A549 (cell line): Measurements from ENCODE around the gene TEX261. TPM values are rescaled to one million over a fixed set of nuclear protein-coding genes. Genes with fewer than 3 reads are reported as not detected.

Source experiments
- ATAC-seq, 2 experiments: fragments of 200-7000 bp in 1 of 2; fragments of >200 bp in 1 of 2; cut with Nextera tagmentation in 1 of 2; cut with Tn5 transposase in 1 of 2; 3 replicates each; pipeline versions ENCODE4 v1.8.0 to v1.9.1; 2018 to 2020; ENCODE audit warnings: mild to moderate bottlenecking in 1 of 2, moderate library complexity in 1 of 2
- CTCF ChIA-PET: fragments of 300-600 bp; sonication (Branson Sonifier 250); formaldehyde crosslinking; extraction: SDS; loops from one replicate; lab custom pipeline; 2021; ENCODE audit warnings: antibody characterized with exemption, inconsistent platforms; lab: Yijun Ruan, JAX
- POLR2A ChIA-PET: fragments of 350-600 bp; formaldehyde crosslinking; extraction: SDS; loops from one replicate; lab custom pipeline; 2021; ENCODE audit warnings: antibody characterized with exemption, inconsistent platforms; lab: Yijun Ruan, JAX
- DNase-seq, 2 experiments: peaks; one replicate each; pipeline versions ENCODE4 v3.0.0 to v3.0.0-alpha.2; 2011 to 2016; ENCODE audit warnings: low read depth in 1 of 2, low spot score in 1 of 2
- FAIRE-seq: peaks from 2 replicates; lab custom pipeline; 2011; peaks lifted over from hg19 to GRCh38; lab: Jason Lieb, UNC
- H3K27ac ChIP-seq, 2 experiments: fragments of >200 bp; sonication (Bioruptor Twin); formaldehyde crosslinking; 3 replicates each; pipeline ENCODE4 v1.5.1; 2016 to 2017
- H3K4me1 ChIP-seq: fragments of >200 bp; sonication (Bioruptor Twin); formaldehyde crosslinking; 3 replicates; pipeline ENCODE4 v1.6.1; 2016
- H3K4me2 ChIP-seq: fragments of >200 bp; sonication (Bioruptor Twin); formaldehyde crosslinking; 3 replicates; pipeline ENCODE4 v1.6.1; 2016
- H3K4me3 ChIP-seq: fragments of >200 bp; sonication (Bioruptor Twin); formaldehyde crosslinking; 3 replicates; pipeline ENCODE4 v1.5.1; 2016
- H3K9me3 ChIP-seq: fragments of >200 bp; sonication (Bioruptor Twin); formaldehyde crosslinking; 3 replicates; pipeline ENCODE4 v1.6.1; 2016
- BHLHE40 ChIP-seq: IDR thresholded peaks from 2 replicates; pipeline ENCODE4 v1.6.1; 2012; ENCODE audit warnings: low read depth, low read length, inconsistent platforms
- CBX2 ChIP-seq: fragments of 200-600 bp; sonication (generic); IDR thresholded peaks from 2 replicates; pipeline ENCODE4 v1.6.1; 2016; ENCODE audit warnings: low read depth, mild to moderate bottlenecking, borderline replicate concordance
- CEBPB ChIP-seq, 2 experiments: fragments of >200 bp in 1 of 2; sonication (Bioruptor Twin) in 1 of 2; formaldehyde crosslinking in 1 of 2; IDR thresholded peaks; 2 replicates each; pipeline ENCODE4 v1.6.1; 2012 to 2016
- CHD4 ChIP-seq: fragments of 200-600 bp; sonication (generic); IDR thresholded peaks from 2 replicates; pipeline ENCODE4 v1.6.1; 2016; ENCODE audit warnings: antibody characterized with exemption, mild to moderate bottlenecking, borderline replicate concordance
- E2F6 ChIP-seq: IDR thresholded peaks from 2 replicates; pipeline ENCODE4 v1.6.1; 2012; ENCODE audit warnings: low read depth, borderline replicate concordance
- EHF ChIP-seq: fragments of 250-450 bp; sonication (Bioruptor Pico); IDR thresholded peaks from 2 replicates; pipeline ENCODE4 v1.5.0; 2020; ENCODE audit warnings: mild to moderate bottlenecking
- EHMT2 ChIP-seq: fragments of 200-600 bp; sonication (generic); IDR thresholded peaks from 2 replicates; pipeline ENCODE4 v1.6.1; 2016; ENCODE audit warnings: antibody characterized with exemption, low read depth, mild to moderate bottlenecking, moderate library complexity
- ELK1 ChIP-seq: fragments of 150-350 bp; IDR thresholded peaks from 2 replicates; pipeline ENCODE4 v1.6.1; 2014; ENCODE audit warnings: low read depth, mild to moderate bottlenecking, low read length
- EP300 ChIP-seq, 2 experiments: fragments of >200 bp; sonication (Bioruptor Twin); formaldehyde crosslinking; IDR thresholded peaks; 2 replicates in 1 of 2; 3 replicates in 1 of 2; pipeline ENCODE4 v1.6.1; 2016 to 2017
- ESRRA ChIP-seq: fragments of 150-350 bp; IDR thresholded peaks from 2 replicates; pipeline ENCODE4 v1.6.1; 2014; ENCODE audit warnings: mild to moderate bottlenecking, low read length, borderline replicate concordance
- GATA3 ChIP-seq: IDR thresholded peaks from 2 replicates; pipeline ENCODE4 v1.6.1; 2012; ENCODE audit warnings: borderline replicate concordance
- HOXB13 ChIP-seq: fragments of 250-450 bp; sonication (Bioruptor Pico); IDR thresholded peaks from 2 replicates; pipeline ENCODE4 v1.5.0; 2020; ENCODE audit warnings: low read depth, mild to moderate bottlenecking, moderate library complexity
- HOXB5 ChIP-seq: fragments of 250-450 bp; sonication (Bioruptor Pico); IDR thresholded peaks from 2 replicates; pipeline ENCODE4 v1.5.0; 2020; ENCODE audit warnings: mild to moderate bottlenecking, moderate library complexity
- JUN ChIP-seq, 2 experiments: fragments of >200 bp; sonication (Bioruptor Twin); formaldehyde crosslinking; IDR thresholded peaks; 2 replicates in 1 of 2; 3 replicates in 1 of 2; pipeline ENCODE4 v1.6.1; 2016 to 2017
- JUNB ChIP-seq: fragments of >200 bp; sonication (Bioruptor Twin); formaldehyde crosslinking; IDR thresholded peaks from 2 replicates; pipeline ENCODE4 v1.6.1; 2016
- KDM1A ChIP-seq: fragments of 200-600 bp; sonication (generic); IDR thresholded peaks from 2 replicates; pipeline ENCODE4 v1.6.1; 2016; ENCODE audit warnings: low read depth, mild to moderate bottlenecking
- MAFK ChIP-seq: fragments of 450-650 bp; IDR thresholded peaks from 2 replicates; pipeline ENCODE4 v1.6.1; 2014; ENCODE audit not compliant: partially characterized antibody
- MAZ ChIP-seq: fragments of 150-350 bp; IDR thresholded peaks from 2 replicates; pipeline ENCODE4 v1.6.1; 2014; ENCODE audit warnings: antibody characterized with exemption, low read depth, low read length, borderline replicate concordance
- PBX3 ChIP-seq: IDR thresholded peaks from 2 replicates; pipeline ENCODE4 v1.6.1; 2012
- PHF8 ChIP-seq: fragments of 200-600 bp; sonication (generic); IDR thresholded peaks from 2 replicates; pipeline ENCODE4 v1.6.1; 2016; ENCODE audit warnings: low read depth, mild to moderate bottlenecking, antibody characterized with exemption, moderate library complexity, borderline replicate concordance
- POLR2A ChIP-seq: IDR thresholded peaks from 2 replicates; pipeline ENCODE4 v1.6.1; 2012; ENCODE audit warnings: mild to moderate bottlenecking, low read length
- RFX5 ChIP-seq: fragments of 450-650 bp; IDR thresholded peaks from 2 replicates; pipeline ENCODE4 v1.7.1; 2014; ENCODE audit warnings: antibody characterized with exemption, mild to moderate bottlenecking, moderate library complexity
- RNF2 ChIP-seq: fragments of 200-600 bp; sonication (generic); IDR thresholded peaks from 2 replicates; pipeline ENCODE4 v1.6.1; 2016; ENCODE audit warnings: low read depth, mild to moderate bottlenecking, antibody characterized with exemption, moderate library complexity, borderline replicate concordance
- USF2 ChIP-seq: fragments of 450-650 bp; IDR thresholded peaks from 2 replicates; pipeline ENCODE4 v1.6.1; 2014; ENCODE audit warnings: antibody characterized with exemption
- ZC3H11A ChIP-seq: fragments of 450-650 bp; IDR thresholded peaks from 2 replicates; pipeline ENCODE4 v1.6.1; 2014; ENCODE audit warnings: antibody characterized with exemption, mild to moderate bottlenecking
- ZFP36 ChIP-seq: fragments of 450-650 bp; IDR thresholded peaks from 2 replicates; pipeline ENCODE4 v1.6.1; 2014; ENCODE audit warnings: borderline replicate concordance; ENCODE audit not compliant: partially characterized antibody
- ZSCAN20 ChIP-seq: fragments of 250-450 bp; sonication (Bioruptor Pico); IDR thresholded peaks from 2 replicates; pipeline ENCODE4 v1.8.0; 2022; ENCODE audit warnings: mild to moderate bottlenecking, moderate library complexity
- WGBS: methylation state at CpG from one replicate; pipeline ENCODE4 v1.1.6; 2017; ENCODE audit errors: missing lambda C conversion rate; 5-methylcytosine and 5-hydroxymethylcytosine counted together
- polyA plus RNA-seq, 4 experiments: library from polyadenylated mRNA; depleted of rRNA in 3 of 4; stranded (reverse); fragments of >200 nt; fragmentation: RNase III in 1 of 4; extraction: RNeasy Plus Mini Kit Qiagen cat#74134 plus additional on column Dnase treatment in 1 of 4; gene quantifications; 2 replicates in 3 of 4; 3 replicates in 1 of 4; pipeline ENCODE4 v1.2.3, GENCODE V29; 2011 to 2017
- TF ChIP-seq, protein P1 (sequence below): fragments of >200 bp; sonication (Bioruptor Twin); formaldehyde crosslinking; IDR thresholded peaks from 3 replicates; pipeline ENCODE4 v1.6.1; 2016

The TEX261 gene
- polyA plus RNA-seq, 2 of the 4 experiments (the other 2 are of a cell fraction) = 71.3 to 87.1 TPM

DNA sequence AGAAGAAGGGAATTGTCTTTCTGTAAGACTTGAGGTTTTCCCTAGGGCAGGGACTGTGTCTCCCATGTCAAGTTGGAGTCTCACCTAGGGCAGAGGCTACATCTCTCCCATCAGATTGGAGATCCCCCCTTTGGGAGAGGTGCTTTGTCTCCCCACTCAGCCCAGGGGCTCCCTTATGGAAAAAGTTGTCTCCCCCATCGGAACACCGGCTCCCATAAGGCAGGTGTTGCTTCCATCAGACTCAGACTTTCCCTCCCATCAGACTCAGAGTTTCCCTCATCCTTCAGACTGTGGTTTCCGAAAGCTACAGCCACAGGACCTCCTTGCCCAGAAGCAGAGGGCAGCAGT is 10.5 kb downstream of the TEX261 start (continued):
- TF ChIP-seq ZSCAN20 (CRISPR knock-in tag) = no peak

DNA sequence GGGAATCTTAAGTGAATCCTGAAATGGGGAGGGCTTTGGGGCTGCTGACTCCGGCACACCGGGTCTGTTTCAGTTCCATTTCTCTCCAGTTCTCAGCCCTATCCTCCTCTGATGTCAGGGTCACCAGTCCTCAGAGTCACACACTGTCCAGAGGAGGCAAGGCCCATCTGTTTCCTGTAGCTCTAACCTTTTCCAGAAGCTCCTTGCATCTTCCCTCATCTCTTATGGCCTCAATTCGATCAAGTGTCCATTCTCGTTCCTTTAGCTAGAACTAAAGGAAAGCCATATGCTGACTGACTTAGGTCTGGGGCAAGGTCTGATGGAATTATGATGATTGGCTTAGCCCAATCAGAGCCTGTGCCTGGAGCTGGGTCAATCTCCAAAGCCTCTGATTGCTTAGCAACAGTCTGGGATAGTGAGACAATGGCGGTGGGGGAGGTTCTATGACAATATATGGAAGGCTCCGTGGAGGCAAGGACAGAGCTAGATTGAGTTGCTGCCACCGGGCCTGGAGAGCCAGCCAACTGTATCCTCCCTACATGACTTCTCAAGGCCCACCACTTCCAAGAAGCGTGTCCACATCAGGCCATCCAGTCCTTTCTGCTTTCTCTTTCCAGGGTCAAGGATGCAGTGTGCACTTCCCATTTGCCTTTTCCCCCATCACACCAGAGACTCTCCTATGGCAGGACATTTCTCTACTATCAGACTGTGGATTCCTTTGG is 11.0 kb downstream of the TEX261 start:
- H3K9me3 ChIP-seq = no peaks in the 10 kb centered on the region
- ChIA-PET CTCF (interaction anchor here (0.6 to 11.6 kb wide), 16 partner anchors 8 to 985 kb away, joined by 3 to 171 read pairs (median 7); partner anchors contain the start of genes FIGLA and NAGK), POLR2A (no interaction called here)
- ATAC-seq = no peak
- H3K4me3 ChIP-seq = no peak overlapping the region
- no peak for DNase-seq
- no peak overlapping the region for H3K4me2 ChIP-seq
- 92% methylated on average over 8 of the region's 8 CpGs for WGBS
- H3K4me1 ChIP-seq = no peaks in the 10 kb centered on the region
- H3K27ac ChIP-seq = no peak overlapping the region
- TF ChIP-seq EHMT2 (no peak), BHLHE40 (no peak), ELK1 (no peak), KDM1A (no peak), HOXB13 (CRISPR knock-in tag) (no peak), E2F6 (no peak), RFX5 (no peak), EP300 (IDR thresholded peaks at IDR 0.05) (no peak), MAZ (no peak), ZC3H11A (no peak), CBX2 (no peak), GATA3 (no peak), EHF (CRISPR knock-in tag) (no peak), POLR2A (no peak), CHD4 (no peak), ZFP36 (no peak), JUNB (no peak), PHF8 (no peak)
- TF ChIP-seq, protein P1, sequence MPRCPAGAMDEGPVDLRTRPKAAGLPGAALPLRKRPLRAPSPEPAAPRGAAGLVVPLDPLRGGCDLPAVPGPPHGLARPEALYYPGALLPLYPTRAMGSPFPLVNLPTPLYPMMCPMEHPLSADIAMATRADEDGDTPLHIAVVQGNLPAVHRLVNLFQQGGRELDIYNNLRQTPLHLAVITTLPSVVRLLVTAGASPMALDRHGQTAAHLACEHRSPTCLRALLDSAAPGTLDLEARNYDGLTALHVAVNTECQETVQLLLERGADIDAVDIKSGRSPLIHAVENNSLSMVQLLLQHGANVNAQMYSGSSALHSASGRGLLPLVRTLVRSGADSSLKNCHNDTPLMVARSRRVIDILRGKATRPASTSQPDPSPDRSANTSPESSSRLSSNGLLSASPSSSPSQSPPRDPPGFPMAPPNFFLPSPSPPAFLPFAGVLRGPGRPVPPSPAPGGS = no peak
- FAIRE-seq = no peak

- CTCF ChIA-PET = interaction anchor here (0.6 to 11.6 kb wide), 13 partner anchors 9 to 984 kb away, joined by 3 to 171 read pairs (median 12); partner anchors contain the start of genes FIGLA and NAGK
- no peak for TF ChIP-seq MAFK
- no peak for TF ChIP-seq GATA3
- no peak for TF ChIP-seq MAZ
- no peak for TF ChIP-seq RNF2
- no peak for TF ChIP-seq HOXB5 (CRISPR knock-in tag)
- no peak for TF ChIP-seq CEBPB (IDR thresholded peaks at IDR 0.05)
- no peak for TF ChIP-seq CBX2
- no peak for TF ChIP-seq JUN (IDR thresholded peaks at IDR 0.05)
- no peak for TF ChIP-seq PBX3
- TF ChIP-seq KDM1A = no peak
- no peak for TF ChIP-seq RFX5
- no peak for TF ChIP-seq JUNB
- no peak for TF ChIP-seq USF2
- TF ChIP-seq ESRRA = no peak
- no peak for TF ChIP-seq EP300 (IDR thresholded peaks at IDR 0.05)
- no peak for FAIRE-seq
- DNase-seq = no peak
- Histone ChIP-seq H3K4me2 (no peak overlapping the region), H3K4me1 (peaks cover under 1% of the 10 kb centered on the region; the same call in 1 of the 3 replicates), H3K9me3 (no peaks in the 10 kb centered on the region), H3K4me3 (no peak overlapping the region), H3K27ac (no peak overlapping the region)
- no peak for ATAC-seq
- POLR2A ChIA-PET = no interaction called here
- WGBS = 87% methylated on average over 3 of the region's 3 CpGs
These were observed 11.7 kb downstream of the TEX261 start for GRCh38 chr2:70982971-70983370.
